HCT116 (cell line): ENCODE measurements around the gene RNF220. TPM values are rescaled to one million over a fixed set of nuclear protein-coding genes. Genes with fewer than 3 reads are reported as not detected.

Source experiments
- ATAC-seq: fragments of 200-7000 bp; cut with Tn5 transposase; 2 replicates; pipeline ENCODE4 v1.9.1; 2020; ENCODE audit warnings: mild to moderate bottlenecking, moderate library complexity
- BruUV-seq: library from RNA; stranded (reverse); fragments of 400-500 nt; replicated peaks from 2 replicates; lab custom pipeline; 2021; lab: Mats Ljungman, UMichigan
- CTCF ChIA-PET: fragments of 300-600 bp; sonication (Branson Sonifier 250); formaldehyde crosslinking; loops from one replicate; lab custom pipeline; 2021; ENCODE audit warnings: antibody characterized with exemption; lab: Charles Lee
- POLR2A ChIA-PET: fragments of 300-600, 350-600 bp; sonication (Branson Sonifier 250); formaldehyde crosslinking; loops from one replicate; lab custom pipeline; 2021; ENCODE audit warnings: antibody characterized with exemption; lab: Charles Lee
- RAD21 ChIA-PET, 2 experiments: fragments of 300-600 bp; sonication (Branson Sonifier 250); formaldehyde crosslinking; loops; one replicate each; lab custom pipeline; 2023; ENCODE audit warnings: low total read pairs in 2 of 2; ENCODE audit not compliant: uncharacterized antibody in 2 of 2, unreplicated experiment in 2 of 2, low non-redundant PET in 1 of 2; lab: Charles Lee
- DNase-seq: peaks from one replicate; pipeline ENCODE4 v3.0.0-alpha.2; 2010; ENCODE audit warnings: low read depth, low spot score
- H2AFZ ChIP-seq: fragments of 200-600 bp; shearing (Covaris generic), sonication (generic); 2 replicates; pipeline ENCODE4 v1.6.1; 2017; ENCODE audit warnings: low read depth, mixed run types, mixed read lengths, antibody characterized with exemption, low read length; ENCODE audit not compliant: poor library complexity, severe bottlenecking
- H3K27ac ChIP-seq: 2 replicates; pipeline ENCODE4 v1.5.1; 2012; ENCODE audit warnings: low read depth, low read length
- H3K27me3 ChIP-seq: fragments of 200-600 bp; sonication (generic); 2 replicates; pipeline ENCODE4 v1.6.1; 2016; ENCODE audit warnings: mixed run types, low read length, mixed read lengths; ENCODE audit not compliant: insufficient read depth
- H3K36me3 ChIP-seq, 2 experiments: fragments of 200-500 bp in 1 of 2; fragments of 200-600 bp in 1 of 2; sonication (Bioruptor generic) in 1 of 2; sonication (generic) in 1 of 2; 2 replicates each; pipeline versions ENCODE4 v1.5.1 to v1.6.1; 2014 to 2016; ENCODE audit warnings: low read length in 2 of 2, inconsistent platforms in 1 of 2, mixed read lengths in 1 of 2, mixed run types in 1 of 2; ENCODE audit not compliant: insufficient read depth in 2 of 2, control insufficient read depth in 1 of 2
- H3K4me1 ChIP-seq, 2 experiments: fragments of 200-600 bp in 1 of 2; sonication (generic) in 1 of 2; 2 replicates each; pipeline versions ENCODE4 v1.5.1 to v1.6.1; 2012 to 2017; ENCODE audit warnings: low read length in 2 of 2, inconsistent platforms in 1 of 2, mild to moderate bottlenecking in 1 of 2, mixed read lengths in 1 of 2, mixed run types in 1 of 2, moderate library complexity in 1 of 2; ENCODE audit not compliant: insufficient read depth in 2 of 2, control insufficient read depth in 1 of 2
- H3K4me2 ChIP-seq: fragments of 200-600 bp; sonication (generic); 2 replicates; pipeline ENCODE4 v1.6.1; 2017; ENCODE audit warnings: mixed run types, low read length, mixed read lengths
- H3K4me3 ChIP-seq, 2 experiments: fragments of 200-600 bp in 1 of 2; sonication (generic) in 1 of 2; replicated peaks in 1 of 2; 2 replicates each; pipeline ENCODE4 v1.5.1; 2011 to 2016; ENCODE audit warnings: low read length in 2 of 2, control low read depth in 1 of 2, low read depth in 1 of 2, mild to moderate bottlenecking in 1 of 2, mixed read lengths in 1 of 2, mixed run types in 1 of 2
- H3K79me2 ChIP-seq: fragments of 200-600 bp; sonication (generic); 2 replicates; pipeline ENCODE4 v1.6.1; 2017; ENCODE audit warnings: mild to moderate bottlenecking, mixed run types, low read length, moderate library complexity, mixed read lengths; ENCODE audit not compliant: insufficient read depth
- H3K9ac ChIP-seq: fragments of 200-600 bp; sonication (generic); 2 replicates; pipeline ENCODE4 v1.6.1; 2016; ENCODE audit warnings: low read length, mixed read lengths
- H3K9me2 ChIP-seq: fragments of 200-600 bp; sonication (generic), shearing (Covaris generic); 2 replicates; pipeline ENCODE4 v1.6.1; 2017; ENCODE audit warnings: mixed run types, mild to moderate bottlenecking, moderate library complexity; ENCODE audit not compliant: insufficient read depth
- H3K9me3 ChIP-seq, 2 experiments: fragments of 200-500 bp in 1 of 2; fragments of 200-600 bp in 1 of 2; sonication (Bioruptor generic) in 1 of 2; sonication (generic) in 1 of 2; 2 replicates each; pipeline ENCODE4 v1.6.1; 2014 to 2017; ENCODE audit warnings: low read length in 2 of 2, mixed read lengths in 2 of 2, inconsistent platforms in 1 of 2, low read depth in 1 of 2, mild to moderate bottlenecking in 1 of 2, mixed run types in 1 of 2, moderate library complexity in 1 of 2; ENCODE audit not compliant: control insufficient read depth in 1 of 2, insufficient read depth in 1 of 2
- H4K20me1 ChIP-seq: fragments of 200-600 bp; sonication (generic), shearing (Covaris generic); 2 replicates; pipeline ENCODE4 v1.6.1; 2017; ENCODE audit warnings: mixed run types, mild to moderate bottlenecking, moderate library complexity; ENCODE audit not compliant: insufficient read depth
- ATF3 ChIP-seq: IDR thresholded peaks from 2 replicates; pipeline ENCODE4 v1.6.1; 2012
- CBX3 ChIP-seq: IDR thresholded peaks from 2 replicates; pipeline ENCODE4 v1.6.1; 2012; ENCODE audit warnings: low read depth
- CEBPB ChIP-seq: IDR thresholded peaks from 2 replicates; pipeline ENCODE4 v1.6.1; 2012; ENCODE audit warnings: low read depth
- EGR1 ChIP-seq: IDR thresholded peaks from 2 replicates; pipeline ENCODE4 v1.6.1; 2012; ENCODE audit warnings: low read depth
- ELF1 ChIP-seq: IDR thresholded peaks from 2 replicates; pipeline ENCODE4 v1.6.1; 2012; ENCODE audit warnings: low read depth, borderline replicate concordance
- FOSL1 ChIP-seq: IDR thresholded peaks from 2 replicates; pipeline ENCODE4 v1.6.1; 2012; ENCODE audit warnings: low read depth
- POLR2AphosphoS5 ChIP-seq: IDR thresholded peaks from 2 replicates; pipeline ENCODE4 v1.6.1; 2011; ENCODE audit warnings: mild to moderate bottlenecking, low read depth, low read length, moderate library complexity
- SIN3A ChIP-seq: IDR thresholded peaks from 2 replicates; pipeline ENCODE4 v1.6.1; 2012; ENCODE audit warnings: low read depth
- YY1 ChIP-seq: IDR thresholded peaks from 2 replicates; pipeline ENCODE4 v1.6.1; 2011; ENCODE audit warnings: low read length, low read depth, moderate library complexity, mild to moderate bottlenecking; ENCODE audit not compliant: insufficient replicate concordance; ENCODE audit errors: extremely low read depth
- ZNF274 ChIP-seq: fragments of 200-500 bp; sonication (Bioruptor generic); IDR thresholded peaks from 2 replicates; pipeline ENCODE4 v1.6.1; 2014; ENCODE audit warnings: mild to moderate bottlenecking, low read depth, low read length, inconsistent platforms
- intact Hi-C: fragments of 100-400 bp; cut with micrococcal nuclease; formaldehyde crosslinking; loops from 2 replicates; pipeline ENCODE4 v1.10.0; 2022
- total RNA-seq: library from RNA; stranded (reverse); gene quantifications from one replicate; pipeline ENCODE4 v1.2.1, GENCODE V29; 2021; ENCODE audit not compliant: unreplicated experiment
- TF ChIP-seq, protein P1 (sequence below), 3 experiments: fragments of 200-600 bp in 1 of 3; sonication (generic) in 1 of 3; IDR thresholded peaks in 2 of 3; conservative IDR thresholded peaks in 1 of 3; 2 replicates each; pipeline ENCODE4 v1.5.1; 2012 to 2017; ENCODE audit warnings: low read depth in 2 of 3, low read length in 2 of 3, antibody characterized with exemption in 1 of 3, borderline replicate concordance in 1 of 3, control low read depth in 1 of 3, mild to moderate bottlenecking in 1 of 3, mixed read lengths in 1 of 3, mixed run types in 1 of 3, moderate library complexity in 1 of 3; ENCODE audit not compliant: insufficient read depth in 1 of 3

The RNF220 gene
- total RNA-seq, 1 experiment from 2014 or later = 84.5 TPM

GRCh38 chr1:44610527-44611148, 205.6 kb downstream of the RNF220 start:
- Histone ChIP-seq H3K27me3 (no peaks in the 10 kb centered on the region), H3K4me1 (no peaks in the 10 kb centered on the region), H3K9me3 (no peaks in the 10 kb centered on the region), H3K36me3 (no peaks in the 10 kb centered on the region), H3K4me3 (no peak overlapping the region), H3K79me2 (no peaks in the 10 kb centered on the region), H2AFZ (no peak overlapping the region), H3K4me2 (no peak overlapping the region), H4K20me1 (no peaks in the 10 kb centered on the region), H3K9ac (no peak overlapping the region), H3K9me2 (no peaks in the 10 kb centered on the region), H3K27ac (no peak overlapping the region)
- intact Hi-C loops = no loop called here
- no peak for ATAC-seq
- DNase-seq = no peak
- RAD21 ChIA-PET = no interaction called here
- TF ChIP-seq ZNF274 = no peak
- TF ChIP-seq YY1 = no peak
- TF ChIP-seq SIN3A = no peak
- TF ChIP-seq EGR1 = no peak
- no peak for TF ChIP-seq CEBPB
- no peak for TF ChIP-seq POLR2AphosphoS5
- no peak for TF ChIP-seq ELF1
- no peak for TF ChIP-seq ATF3
- TF ChIP-seq FOSL1 = no peak
- no peak for TF ChIP-seq CBX3
- TF ChIP-seq, protein P1, sequence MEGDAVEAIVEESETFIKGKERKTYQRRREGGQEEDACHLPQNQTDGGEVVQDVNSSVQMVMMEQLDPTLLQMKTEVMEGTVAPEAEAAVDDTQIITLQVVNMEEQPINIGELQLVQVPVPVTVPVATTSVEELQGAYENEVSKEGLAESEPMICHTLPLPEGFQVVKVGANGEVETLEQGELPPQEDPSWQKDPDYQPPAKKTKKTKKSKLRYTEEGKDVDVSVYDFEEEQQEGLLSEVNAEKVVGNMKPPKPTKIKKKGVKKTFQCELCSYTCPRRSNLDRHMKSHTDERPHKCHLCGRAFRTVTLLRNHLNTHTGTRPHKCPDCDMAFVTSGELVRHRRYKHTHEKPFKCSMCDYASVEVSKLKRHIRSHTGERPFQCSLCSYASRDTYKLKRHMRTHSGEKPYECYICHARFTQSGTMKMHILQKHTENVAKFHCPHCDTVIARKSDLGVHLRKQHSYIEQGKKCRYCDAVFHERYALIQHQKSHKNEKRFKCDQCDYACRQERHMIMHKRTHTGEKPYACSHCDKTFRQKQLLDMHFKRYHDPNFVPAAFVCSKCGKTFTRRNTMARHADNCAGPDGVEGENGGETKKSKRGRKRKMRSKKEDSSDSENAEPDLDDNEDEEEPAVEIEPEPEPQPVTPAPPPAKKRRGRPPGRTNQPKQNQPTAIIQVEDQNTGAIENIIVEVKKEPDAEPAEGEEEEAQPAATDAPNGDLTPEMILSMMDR (IDR thresholded peaks at IDR 0.05 in 2 of 3, conservative IDR thresholded peaks at IDR 0.05 in 1 of 3; ENCODE audit: borderline replicate concordance in 1 of 3, insufficient read depth in 1 of 3, low read depth in 2 of 3, low read length in 2 of 3) = no peak
- no TSS peak for BruUV-seq
- CTCF ChIA-PET = interaction anchor here (0.9 kb wide), 2 partner anchors 40 to 233 kb away, joined by 3 read pairs; no protein-coding TSS in a partner anchor
- POLR2A ChIA-PET = no interaction called here
